Measurements from ENCODE around the gene YIF1A.

DNA sequence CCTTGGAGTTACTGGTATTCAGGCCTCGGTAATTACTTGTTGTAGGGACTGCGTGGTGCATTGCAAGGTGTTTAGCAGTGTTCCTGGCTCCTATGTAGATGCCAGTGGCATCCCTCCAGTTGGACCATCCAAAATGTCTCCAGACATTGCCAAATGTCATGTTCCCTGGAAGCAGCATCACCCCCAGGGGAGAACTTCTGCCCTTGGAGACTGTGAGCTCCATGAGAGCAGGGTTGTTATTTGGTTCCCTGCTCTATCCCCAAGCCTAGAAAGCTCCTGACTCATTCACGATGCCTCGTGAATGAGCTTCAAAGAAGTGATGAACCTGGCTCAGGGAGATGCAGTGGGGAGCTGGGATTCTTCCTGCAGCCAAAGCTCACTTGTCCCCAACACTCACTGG, 32.7 kb upstream of the YIF1A start:
- TF ChIP-seq ZNF23 (tag by site-specific recombination; IDR thresholded peaks at IDR 0.05; ENCODE audit: borderline replicate concordance) (no peak), ZNF837 (tag by site-specific recombination; IDR thresholded peaks at IDR 0.05) (no peak), CTCF (tag by site-specific recombination; IDR thresholded peaks at IDR 0.05) (no peak), ZNF157 (tag by site-specific recombination; IDR thresholded peaks at IDR 0.05) (no peak), ELK4 (IDR thresholded peaks at IDR 0.05; ENCODE audit: borderline replicate concordance, low read depth, low read length) (no peak), KLF16 (tag by site-specific recombination; IDR thresholded peaks at IDR 0.05) (no peak), ZSCAN30 (tag by site-specific recombination; IDR thresholded peaks at IDR 0.05) (no peak), ZBTB48 (tag by site-specific recombination; IDR thresholded peaks at IDR 0.05) (no peak)

Measured in HEK293 (cell line).